Measurements from ENCODE around the gene WDR59. TPM values are rescaled to one million over a fixed set of nuclear protein-coding genes. Genes with fewer than 3 reads are reported as not detected.

Gene WDR59
- total RNA-seq, 1 donor: 19.9 TPM

DNA sequence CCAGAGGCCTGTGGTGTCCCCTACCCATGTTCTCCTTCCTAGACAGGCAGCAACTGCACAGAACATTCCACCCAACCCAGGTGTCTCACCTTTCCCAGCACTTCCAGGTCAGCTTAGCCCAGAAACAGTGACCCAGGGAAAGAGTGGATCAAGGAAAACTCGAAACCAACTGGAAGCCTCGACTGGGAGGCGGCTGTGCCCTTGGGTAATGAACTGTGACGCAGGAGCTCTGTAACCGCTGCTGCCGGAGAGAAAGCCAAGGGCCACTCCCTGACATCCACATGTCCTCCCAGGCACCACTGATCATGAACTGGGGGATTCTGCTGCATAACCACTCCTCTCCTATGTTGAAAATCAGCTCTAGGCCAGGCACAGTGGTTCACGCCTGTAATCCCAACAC lies 34.4 kb downstream of the WDR59 start:
- TF ChIP-seq, protein P1, sequence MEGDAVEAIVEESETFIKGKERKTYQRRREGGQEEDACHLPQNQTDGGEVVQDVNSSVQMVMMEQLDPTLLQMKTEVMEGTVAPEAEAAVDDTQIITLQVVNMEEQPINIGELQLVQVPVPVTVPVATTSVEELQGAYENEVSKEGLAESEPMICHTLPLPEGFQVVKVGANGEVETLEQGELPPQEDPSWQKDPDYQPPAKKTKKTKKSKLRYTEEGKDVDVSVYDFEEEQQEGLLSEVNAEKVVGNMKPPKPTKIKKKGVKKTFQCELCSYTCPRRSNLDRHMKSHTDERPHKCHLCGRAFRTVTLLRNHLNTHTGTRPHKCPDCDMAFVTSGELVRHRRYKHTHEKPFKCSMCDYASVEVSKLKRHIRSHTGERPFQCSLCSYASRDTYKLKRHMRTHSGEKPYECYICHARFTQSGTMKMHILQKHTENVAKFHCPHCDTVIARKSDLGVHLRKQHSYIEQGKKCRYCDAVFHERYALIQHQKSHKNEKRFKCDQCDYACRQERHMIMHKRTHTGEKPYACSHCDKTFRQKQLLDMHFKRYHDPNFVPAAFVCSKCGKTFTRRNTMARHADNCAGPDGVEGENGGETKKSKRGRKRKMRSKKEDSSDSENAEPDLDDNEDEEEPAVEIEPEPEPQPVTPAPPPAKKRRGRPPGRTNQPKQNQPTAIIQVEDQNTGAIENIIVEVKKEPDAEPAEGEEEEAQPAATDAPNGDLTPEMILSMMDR (IDR thresholded peaks at IDR 0.05; ENCODE audit: insufficient read depth, low read depth, low read length): no peak
- no peak for DNase-seq (ENCODE audit: low read depth)
- H3K4me3 ChIP-seq (ENCODE audit: low read depth, low read length): no peak overlapping the region

DNA sequence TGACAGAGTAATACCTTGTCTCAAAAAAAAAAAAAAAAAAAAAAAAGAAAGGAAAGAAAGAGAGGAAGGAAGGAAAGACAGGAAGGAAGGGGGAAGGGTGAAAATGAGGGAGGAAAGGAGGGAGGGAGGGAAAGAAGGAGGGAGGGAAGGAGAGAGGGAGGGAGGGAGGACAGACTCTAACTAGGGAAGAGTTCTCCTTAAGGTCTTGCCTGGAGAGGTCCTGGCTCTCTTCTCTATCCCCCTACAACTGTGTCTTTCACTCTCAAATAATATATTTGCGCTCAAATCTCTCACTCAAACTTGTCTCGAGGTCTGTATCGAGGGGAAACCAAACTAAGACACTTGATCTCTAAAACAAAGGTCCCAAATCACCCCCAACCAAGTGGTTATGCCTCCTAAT lies 35.6 kb downstream of the WDR59 start:
- H3K4me3 ChIP-seq (ENCODE audit: low read depth, low read length): no peak overlapping the region
- TF ChIP-seq, protein P1 (IDR thresholded peaks at IDR 0.05; ENCODE audit: insufficient read depth, low read depth, low read length): no peak
- no peak for DNase-seq (ENCODE audit: low read depth)

DNA sequence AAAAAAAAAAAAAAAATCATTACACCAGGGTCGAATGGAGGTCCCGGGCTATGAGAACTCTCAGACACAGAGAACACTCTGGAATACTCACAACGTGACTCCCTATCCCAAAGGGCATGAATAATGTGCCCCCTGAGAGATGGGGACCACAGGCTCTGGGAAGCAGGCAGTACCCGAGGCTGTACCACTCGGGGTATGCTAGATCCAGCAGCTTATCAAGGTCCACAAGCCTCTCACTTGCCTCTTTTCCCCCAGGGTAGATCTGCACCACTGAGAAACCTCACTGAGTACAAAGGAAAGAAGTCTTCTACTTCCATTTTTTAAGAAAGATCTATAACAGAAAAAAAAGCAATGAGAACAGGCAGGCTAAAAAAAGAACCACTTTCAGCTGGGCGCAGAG lies 40.5 kb downstream of the WDR59 start:
- no peak overlapping the region for H3K4me3 ChIP-seq (ENCODE audit: low read depth, low read length)
- no peak for DNase-seq (ENCODE audit: low read depth)
- TF ChIP-seq, protein P1 (IDR thresholded peaks at IDR 0.05; ENCODE audit: insufficient read depth, low read depth, low read length): no peak

DNA sequence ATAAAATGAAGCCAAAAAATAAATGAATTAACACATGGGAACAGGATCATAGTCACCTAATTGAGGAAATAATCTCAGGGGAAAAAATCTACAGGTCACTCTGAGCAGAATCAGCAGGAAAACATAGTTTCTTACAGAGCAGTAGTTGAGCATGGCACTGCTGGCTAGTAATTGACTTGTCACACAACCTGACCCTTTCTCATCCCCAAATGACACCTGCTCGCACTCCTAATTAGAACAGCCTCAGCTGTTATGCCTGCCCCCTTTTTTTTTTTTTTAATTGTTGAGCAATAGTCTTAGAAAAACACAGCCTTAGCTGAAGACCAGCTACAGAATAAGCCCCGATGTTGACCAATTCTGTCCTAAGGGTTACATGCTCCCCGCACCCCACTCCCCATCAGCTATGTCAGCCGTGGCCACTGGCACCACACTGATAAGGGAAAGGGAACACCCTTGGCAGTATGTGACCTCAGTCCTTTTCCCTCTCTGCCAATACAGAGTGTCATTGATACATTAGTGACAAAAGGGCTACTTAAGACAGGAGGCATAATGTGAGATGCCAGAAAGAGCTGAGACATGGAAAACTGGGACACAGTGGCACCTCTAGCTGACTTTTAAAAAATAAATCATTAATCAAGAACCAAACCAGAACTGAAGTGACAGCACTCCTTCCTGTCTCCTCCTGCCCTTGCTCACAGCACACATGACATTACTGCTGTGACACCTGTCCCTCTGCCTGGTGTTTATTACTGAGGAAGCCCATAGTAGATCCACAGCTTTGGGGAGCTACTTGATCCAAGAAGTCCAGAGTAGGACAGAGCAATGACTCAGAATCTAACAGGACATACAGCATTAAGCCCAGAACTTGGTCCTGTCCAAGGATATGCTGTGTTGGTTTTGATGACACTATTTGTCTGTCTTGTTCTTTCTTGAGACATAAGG lies 41.7 kb downstream of the WDR59 start:
- H3K4me3 ChIP-seq (ENCODE audit: low read depth, low read length): no peak overlapping the region
- TF ChIP-seq, protein P1 (IDR thresholded peaks at IDR 0.05; ENCODE audit: insufficient read depth, low read depth, low read length): no peak
- DNase-seq (ENCODE audit: low read depth): no peak

DNA sequence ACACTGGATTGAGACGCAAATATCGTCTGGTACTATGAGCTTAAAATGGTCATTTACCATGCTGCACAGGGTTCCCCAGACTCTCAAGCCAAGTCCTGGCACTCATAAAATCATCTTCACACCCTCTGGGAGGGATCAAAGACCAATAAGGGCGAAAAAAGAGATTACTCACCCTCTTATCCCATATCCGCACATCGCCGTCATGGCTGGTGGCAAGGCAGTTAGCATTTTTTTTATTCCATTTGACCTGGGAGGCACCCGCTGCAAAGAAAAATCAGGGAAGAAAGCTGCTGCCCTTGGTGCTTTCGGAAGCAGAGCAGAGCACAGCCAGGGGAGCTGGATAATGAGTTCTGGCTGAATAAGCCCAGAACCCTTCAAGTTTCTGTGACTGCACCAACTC lies 42.4 kb downstream of the WDR59 start:
- TF ChIP-seq, protein P1 (IDR thresholded peaks at IDR 0.05; ENCODE audit: insufficient read depth, low read depth, low read length): no peak
- no peak for DNase-seq (ENCODE audit: low read depth)

DNA sequence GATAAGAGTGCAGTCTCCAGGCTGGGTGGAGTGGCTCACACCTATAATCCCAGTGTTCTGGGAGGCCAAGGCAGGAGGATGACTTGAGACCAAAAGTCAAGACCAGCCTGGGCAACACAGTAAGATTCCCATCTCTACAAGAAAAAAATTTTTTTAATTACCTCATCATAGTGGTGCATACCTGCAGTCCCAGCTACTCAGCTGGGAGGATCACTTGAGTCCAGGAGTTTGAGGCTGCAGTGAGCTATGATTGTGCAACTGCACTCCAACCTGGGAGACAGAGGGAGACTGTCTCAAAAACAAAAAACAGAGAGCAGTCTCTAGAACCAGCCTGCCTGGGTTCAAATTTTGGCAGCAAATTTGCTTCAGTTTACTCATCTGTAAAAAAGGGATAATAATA lies 45.2 kb downstream of the WDR59 start:
- TF ChIP-seq, protein P1 (IDR thresholded peaks at IDR 0.05; ENCODE audit: insufficient read depth, low read depth, low read length): no peak
- H3K4me3 ChIP-seq (ENCODE audit: low read depth, low read length): no peak overlapping the region

More for the DNA sequence above, 42.4 kb downstream of the WDR59 start:
- H3K4me3 ChIP-seq (ENCODE audit: low read depth, low read length): no peak overlapping the region

More for the DNA sequence above, 45.2 kb downstream of the WDR59 start:
- no peak for DNase-seq (ENCODE audit: low read depth)
